Retinal pigment epithelial cell (primary cell): ENCODE data around the gene BRIP1.
"Not testable (repeated sequence)": the region's sequence is repeated elsewhere in the genome, so short reads cannot be mapped to it uniquely, and the experiment has no call there.

Source experiments
- DNase-seq: peaks from one replicate; pipeline ENCODE4 v3.0.0-alpha.2; 2010; ENCODE audit warnings: low read depth
- H3K4me3 ChIP-seq: 2 replicates; pipeline ENCODE4 v1.5.1; 2011; ENCODE audit warnings: mild to moderate bottlenecking, low read length, control low read depth, moderate library complexity
- TF ChIP-seq, protein P1 (sequence below): conservative IDR thresholded peaks from 2 replicates; pipeline ENCODE4 v1.5.1; 2011; ENCODE audit warnings: low read depth, low read length, control low read depth, inconsistent platforms

Gene BRIP1

GRCh38 chr17:61726977-61727376, 136.4 kb downstream of the BRIP1 start:
- TF ChIP-seq, protein P1, sequence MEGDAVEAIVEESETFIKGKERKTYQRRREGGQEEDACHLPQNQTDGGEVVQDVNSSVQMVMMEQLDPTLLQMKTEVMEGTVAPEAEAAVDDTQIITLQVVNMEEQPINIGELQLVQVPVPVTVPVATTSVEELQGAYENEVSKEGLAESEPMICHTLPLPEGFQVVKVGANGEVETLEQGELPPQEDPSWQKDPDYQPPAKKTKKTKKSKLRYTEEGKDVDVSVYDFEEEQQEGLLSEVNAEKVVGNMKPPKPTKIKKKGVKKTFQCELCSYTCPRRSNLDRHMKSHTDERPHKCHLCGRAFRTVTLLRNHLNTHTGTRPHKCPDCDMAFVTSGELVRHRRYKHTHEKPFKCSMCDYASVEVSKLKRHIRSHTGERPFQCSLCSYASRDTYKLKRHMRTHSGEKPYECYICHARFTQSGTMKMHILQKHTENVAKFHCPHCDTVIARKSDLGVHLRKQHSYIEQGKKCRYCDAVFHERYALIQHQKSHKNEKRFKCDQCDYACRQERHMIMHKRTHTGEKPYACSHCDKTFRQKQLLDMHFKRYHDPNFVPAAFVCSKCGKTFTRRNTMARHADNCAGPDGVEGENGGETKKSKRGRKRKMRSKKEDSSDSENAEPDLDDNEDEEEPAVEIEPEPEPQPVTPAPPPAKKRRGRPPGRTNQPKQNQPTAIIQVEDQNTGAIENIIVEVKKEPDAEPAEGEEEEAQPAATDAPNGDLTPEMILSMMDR = no peak
- no peak overlapping the region for H3K4me3 ChIP-seq
- no peak for DNase-seq

GRCh38 chr17:61724777-61725176, 138.6 kb downstream of the BRIP1 start:
- TF ChIP-seq, protein P1 = no peak
- no peak for DNase-seq
- no peak overlapping the region for H3K4me3 ChIP-seq

- TF ChIP-seq, protein P1 = no peak
- no peak for DNase-seq
- H3K4me3 ChIP-seq = no peak overlapping the region
Measured at GRCh38 chr17:61723914-61724313, 139.4 kb downstream of the BRIP1 start.

DNA sequence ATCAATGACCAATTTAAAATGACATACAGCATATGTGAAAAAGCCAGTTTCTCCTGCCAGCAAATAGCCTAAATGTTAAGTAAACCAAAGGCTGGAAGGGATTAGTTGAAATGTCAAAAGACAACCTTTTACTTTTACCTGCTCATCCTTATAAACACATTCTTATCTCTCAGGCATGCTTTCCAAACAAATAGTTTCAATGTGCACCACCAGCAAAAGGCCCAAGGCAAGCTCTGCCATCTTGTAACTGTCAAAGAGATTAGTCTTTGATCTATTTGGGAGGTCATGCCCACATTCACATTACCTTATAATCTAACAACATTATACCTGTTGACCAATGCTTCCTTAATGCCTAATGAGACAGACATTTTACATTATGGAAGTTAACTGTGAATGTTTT, 140.1 kb downstream of the BRIP1 start:
- TF ChIP-seq, protein P1 = no peak
- no peak overlapping the region for H3K4me3 ChIP-seq
- no peak for DNase-seq

- DNase-seq = no peak
- H3K4me3 ChIP-seq = no peak overlapping the region
- TF ChIP-seq, protein P1 = no peak
Measured at GRCh38 chr17:61722398-61722797, 140.9 kb downstream of the BRIP1 start.

DNA sequence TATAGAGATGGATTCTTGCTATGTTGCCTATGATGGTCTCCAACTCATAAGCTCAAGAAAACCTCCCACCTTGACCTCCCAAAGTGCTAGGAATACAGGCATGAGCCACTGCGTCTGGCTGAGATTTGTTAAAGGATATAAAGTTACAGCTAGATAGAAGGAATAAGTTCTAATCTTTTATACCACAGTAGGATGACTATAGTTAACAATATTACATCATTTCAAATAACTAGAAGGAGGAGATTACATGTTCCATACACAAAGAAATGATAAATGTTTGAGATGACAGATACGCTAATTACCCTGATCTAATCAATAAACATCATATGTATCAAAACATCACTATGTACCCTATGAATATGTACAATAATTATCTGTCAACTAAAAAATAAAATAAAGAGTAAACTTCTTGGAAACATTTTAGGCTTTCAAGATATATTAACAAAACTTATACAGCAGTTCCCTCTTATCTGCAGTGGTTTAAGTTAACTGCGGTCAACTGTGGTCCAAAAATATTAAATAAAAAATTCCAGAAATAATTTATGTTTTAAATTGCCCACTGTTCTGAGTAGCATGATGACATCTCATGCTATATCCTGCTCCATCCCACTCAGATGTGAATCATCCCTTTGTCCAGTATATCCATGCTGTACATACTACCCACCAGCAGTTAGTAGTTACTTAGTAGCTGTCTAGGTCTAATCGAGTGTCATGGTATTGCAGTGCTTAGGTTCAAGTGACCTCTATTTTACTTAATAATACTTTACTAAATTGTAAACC, 143.1 kb downstream of the BRIP1 start:
- H3K4me3 ChIP-seq = no peak overlapping the region
- DNase-seq = no peak
- TF ChIP-seq, protein P1 = no peak

- not testable (repeated sequence) for DNase-seq, H3K4me3 ChIP-seq
Measured at GRCh38 chr17:61719220-61719619, 144.1 kb downstream of the BRIP1 start.

- TF ChIP-seq, protein P1 = no peak
- H3K4me3 ChIP-seq = no peak overlapping the region
- DNase-seq = no peak
Measured at GRCh38 chr17:61718022-61718421, 145.3 kb downstream of the BRIP1 start.
